Inflammatory macrophage (primary cell): ENCODE results near the gene THEM5.
"Not testable (repeated sequence)": the region's sequence is repeated elsewhere in the genome, so short reads cannot be mapped to it uniquely, and the experiment has no call there.

ENCODE experiments used
- DNase-seq, 2 donors: peaks; one replicate each; pipeline ENCODE4 v3.0.0-alpha.2; 2020 to 2022
- total RNA-seq, 18 experiments: gene quantifications; one replicate each; lab custom pipeline; 2026; ENCODE audit warnings: mixed read lengths in 6 of 18, inconsistent platforms in 2 of 18; lab: John Stamatoyannopoulos, UW

Gene THEM5
- total RNA-seq = 0 to 0.08 (median 0) reads per million in 18 experiments

- peak in 1 of 2 donors; percentile 19 for DNase-seq
These were observed at the start of gene THEM5 for GRCh38 chr1:151853411-151853943. TSS of gene THEM5 (minus strand) at chr1:151853712. CDS start at chr1:151853565, 147 bp downstream.

- DNase-seq = no peak
These were observed 49.3 kb upstream of the THEM5 start for GRCh38 chr1:151902858-151903257.

GRCh38 chr1:151900804-151901203 lies 47.3 kb upstream of the THEM5 start:
- not testable (repeated sequence) for DNase-seq

GRCh38 chr1:151898519-151898991 lies 45.0 kb upstream of the THEM5 start:
- no peak for DNase-seq

GRCh38 chr1:151897991-151898431 lies 44.5 kb upstream of the THEM5 start:
- no peak for DNase-seq

- DNase-seq = no peak
These were observed 39.8 kb upstream of the THEM5 start for GRCh38 chr1:151893176-151893924.

- DNase-seq = no peak
These were observed 38.7 kb upstream of the THEM5 start for GRCh38 chr1:151892190-151892589.

GRCh38 chr1:151891512-151891911 lies 38.0 kb upstream of the THEM5 start:
- DNase-seq = no peak

GRCh38 chr1:151888972-151889570 lies 35.6 kb upstream of the THEM5 start:
- DNase-seq = no peak

- DNase-seq = peak in 1 of 2 donors; percentile 35
These were observed 33.5 kb upstream of the THEM5 start for GRCh38 chr1:151887028-151887427.

GRCh38 chr1:151885479-151885878 lies 32.0 kb upstream of the THEM5 start:
- DNase-seq = no peak

- not testable (repeated sequence) for DNase-seq
These were observed 31.4 kb upstream of the THEM5 start for GRCh38 chr1:151884879-151885278.

GRCh38 chr1:151884445-151884844 lies 30.9 kb upstream of the THEM5 start:
- not testable (repeated sequence) for DNase-seq

- DNase-seq = not testable (repeated sequence)
These were observed 30.4 kb upstream of the THEM5 start for GRCh38 chr1:151883898-151884297.

- DNase-seq = not testable (repeated sequence)
These were observed 29.4 kb upstream of the THEM5 start for GRCh38 chr1:151882918-151883317.

- DNase-seq = no peak
These were observed 29.0 kb upstream of the THEM5 start for GRCh38 chr1:151882466-151882865.

- DNase-seq = no peak
These were observed 28.0 kb upstream of the THEM5 start for GRCh38 chr1:151881479-151881878.

GRCh38 chr1:151875419-151876097 lies 22.0 kb upstream of the THEM5 start:
- no peak for DNase-seq

GRCh38 chr1:151872776-151873175 lies 19.3 kb upstream of the THEM5 start:
- not testable (repeated sequence) for DNase-seq

- DNase-seq = no peak
These were observed 17.9 kb upstream of the THEM5 start for GRCh38 chr1:151871284-151872030.

- no peak for DNase-seq
These were observed 15.0 kb upstream of the THEM5 start for GRCh38 chr1:151868486-151868885.

GRCh38 chr1:151867765-151868411 lies 14.4 kb upstream of the THEM5 start:
- DNase-seq = peak; percentile 70 to 81
